Left cardiac atrium (tissue), 4 donors: Measurements from ENCODE around the gene APBB2. TPM values are rescaled to one million over a fixed set of nuclear protein-coding genes. Genes with fewer than 3 reads are reported as not detected.
"Not testable (repeated sequence)": the region's sequence is repeated elsewhere in the genome, so short reads cannot be mapped to it uniquely, and the experiment has no call there.

Source experiments
- ATAC-seq, 2 donors: fragments of 200-7000 bp; cut with Tn5 transposase; one replicate each; pipeline ENCODE4 v1.9.1; 2020; ENCODE audit warnings: mild to moderate bottlenecking in 2 of 2, moderate library complexity in 2 of 2
- DNase-seq: peaks from one replicate; pipeline ENCODE4 v3.0.0-alpha.2; 2020
- intact Hi-C, 2 donors: fragments of 100-400 bp; cut with DNase I; formaldehyde crosslinking; loops; one replicate each; pipeline versions ENCODE4 v1.14.1 to v1.15.1; 2022 to 2023
- total RNA-seq, 2 donors: library from RNA; stranded (reverse); fragmentation: NEBNext Ultra II Directional; extraction: Animal tissue kit (Norgen Biotek cat#: 25700); gene quantifications; one replicate each; pipeline ENCODE4 v1.2.1, GENCODE V29; 2021
- donor health status: DM: no; HTN: yes; CAD: no.
- donor health status: DM: no; HTN: yes; CAD: no; lungs with severe emphysema.
- donor health status: DM: yes; HTN: yes; CAD: no.
- donor health status: Dilated cardiomyopathy.

Gene APBB2
- total RNA-seq, 2 donors from 2014 or later, result 53.0 to 56.5 TPM

DNA sequence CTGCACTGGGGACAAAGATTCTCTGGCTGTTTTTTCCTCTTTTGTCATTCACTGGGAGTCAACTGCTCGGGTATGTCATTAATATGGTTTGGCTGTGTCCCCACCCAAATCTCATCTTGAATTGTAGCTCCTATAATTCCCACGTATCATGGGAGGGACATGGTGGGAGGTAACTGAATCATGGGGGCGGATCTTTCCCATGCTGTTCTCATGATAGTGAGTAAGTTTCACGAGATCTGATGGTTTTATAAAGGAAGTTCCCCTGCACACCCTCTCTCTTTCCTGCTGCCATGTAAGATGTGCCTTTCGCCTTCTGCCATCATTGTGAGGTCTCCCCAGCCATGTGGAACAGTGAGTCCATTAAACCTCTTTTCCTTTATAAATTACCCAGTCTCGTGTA lies 294.4 kb downstream of the APBB2 start:
- intact Hi-C loops, result loop anchor here in 1 of 2 donors (10.0 kb wide), 1 partner anchor 185 kb away; no protein-coding TSS in a partner anchor
- not testable (repeated sequence) for DNase-seq, ATAC-seq

DNA sequence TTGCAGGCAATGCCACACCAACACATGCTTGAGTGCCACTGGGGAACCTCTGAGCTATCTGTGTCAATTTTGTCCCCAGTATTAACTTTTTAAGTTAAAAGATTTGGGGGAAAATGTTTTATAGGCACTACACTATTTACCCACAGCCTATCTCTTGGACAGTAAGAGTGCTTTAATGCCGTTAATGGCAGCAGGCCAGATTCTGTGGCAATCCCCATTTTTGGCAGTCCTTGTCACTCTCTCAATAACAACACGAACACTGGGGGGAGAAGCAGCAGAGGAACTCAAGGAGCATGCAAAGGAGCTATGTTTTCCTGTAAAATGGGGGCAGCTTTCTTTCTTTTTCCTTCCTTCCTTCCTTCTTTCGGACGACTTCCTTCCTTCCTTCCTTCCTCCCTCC lies 296.0 kb downstream of the APBB2 start:
- intact Hi-C loops, result no loop called here
- ATAC-seq (peak; percentile 69 to 83), DNase-seq (peak; percentile 81)

DNA sequence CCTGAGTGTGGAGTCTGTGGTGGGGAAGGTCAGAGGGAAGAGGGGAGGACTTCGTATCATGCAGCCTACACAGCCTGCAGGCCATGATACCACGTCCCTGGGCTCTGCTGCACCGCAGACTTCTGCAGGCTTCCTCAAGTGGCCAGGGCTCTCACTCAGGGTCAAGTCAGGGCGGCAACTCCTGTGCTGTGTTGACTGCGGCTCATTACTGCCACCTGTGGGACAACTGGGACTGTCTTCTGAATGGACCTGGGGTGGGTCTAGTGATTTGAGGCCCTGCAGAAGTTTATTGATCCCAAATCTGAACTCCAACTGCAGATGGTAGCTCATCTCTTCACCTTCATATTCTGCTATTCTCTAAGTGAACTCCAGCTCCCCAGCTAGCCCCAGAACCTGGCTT lies 297.5 kb downstream of the APBB2 start:
- intact Hi-C loops, result no loop called here
- peak; percentile 60 to 68 for ATAC-seq
- peak; percentile 49 for DNase-seq

DNA sequence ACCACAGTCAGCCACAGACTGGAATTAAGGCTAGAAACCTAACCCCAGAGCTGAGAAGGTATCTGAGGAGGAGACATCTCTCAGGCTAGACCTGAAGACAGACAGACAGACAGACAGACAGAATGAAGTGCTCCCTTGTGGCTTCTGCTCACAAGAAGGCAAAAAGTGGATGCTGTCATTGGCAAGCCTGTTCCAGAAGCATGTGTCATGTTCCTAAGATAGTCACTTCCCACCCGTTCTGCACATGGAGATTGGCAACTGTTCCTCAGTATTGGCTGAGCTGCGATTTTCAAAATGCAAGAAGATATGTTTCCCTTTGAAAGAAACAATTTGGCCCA lies 298.2 kb downstream of the APBB2 start:
- ATAC-seq (peak; percentile 72 to 85), DNase-seq (peak; percentile 44)
- intact Hi-C loops, result no loop called here

DNA sequence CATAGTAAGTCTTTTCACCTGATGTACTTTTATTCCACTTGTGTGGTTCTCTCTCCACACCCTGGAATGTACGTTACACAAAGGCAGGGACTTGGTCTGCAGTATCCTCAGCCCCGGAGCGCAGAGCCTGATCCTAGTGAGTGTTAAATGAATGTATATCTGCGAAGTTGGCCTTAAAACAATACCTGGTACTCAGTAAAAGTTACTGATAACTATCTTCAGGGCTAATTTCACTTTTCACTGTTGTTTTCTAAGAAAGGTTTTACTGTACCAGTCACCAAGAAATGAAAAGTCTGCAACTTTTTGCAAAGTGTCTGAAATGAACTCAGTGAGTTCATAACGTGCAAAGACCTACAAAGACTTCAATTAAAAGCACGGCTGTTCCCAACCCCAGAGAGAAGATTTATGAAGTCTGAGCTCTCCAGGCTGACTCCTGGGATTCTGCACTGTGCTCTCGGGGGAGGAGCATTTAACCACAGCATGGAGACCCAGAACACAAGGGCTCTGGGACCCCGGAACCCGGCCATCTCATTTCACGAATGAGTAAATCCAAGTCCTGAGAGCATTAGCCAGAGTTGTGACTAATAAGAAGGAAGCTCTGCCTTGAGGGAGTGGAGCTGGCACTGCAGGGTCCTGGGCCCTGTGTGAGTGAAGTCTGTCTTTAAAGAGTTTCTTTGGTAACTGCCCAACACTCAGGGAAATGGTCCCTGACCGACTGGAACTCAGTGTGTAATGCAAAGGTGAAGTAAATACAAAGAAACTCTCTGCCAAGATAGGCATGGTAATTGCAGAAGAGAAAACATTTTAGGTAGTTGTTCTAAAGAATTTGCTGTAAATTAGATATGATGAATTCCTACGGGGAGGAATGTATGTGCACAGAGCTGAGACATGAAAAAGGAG lies 298.8 kb downstream of the APBB2 start:
- DNase-seq, result no peak
- ATAC-seq, result peak in 1 of 2 donors; percentile 6
- intact Hi-C loops, result no loop called here

DNA sequence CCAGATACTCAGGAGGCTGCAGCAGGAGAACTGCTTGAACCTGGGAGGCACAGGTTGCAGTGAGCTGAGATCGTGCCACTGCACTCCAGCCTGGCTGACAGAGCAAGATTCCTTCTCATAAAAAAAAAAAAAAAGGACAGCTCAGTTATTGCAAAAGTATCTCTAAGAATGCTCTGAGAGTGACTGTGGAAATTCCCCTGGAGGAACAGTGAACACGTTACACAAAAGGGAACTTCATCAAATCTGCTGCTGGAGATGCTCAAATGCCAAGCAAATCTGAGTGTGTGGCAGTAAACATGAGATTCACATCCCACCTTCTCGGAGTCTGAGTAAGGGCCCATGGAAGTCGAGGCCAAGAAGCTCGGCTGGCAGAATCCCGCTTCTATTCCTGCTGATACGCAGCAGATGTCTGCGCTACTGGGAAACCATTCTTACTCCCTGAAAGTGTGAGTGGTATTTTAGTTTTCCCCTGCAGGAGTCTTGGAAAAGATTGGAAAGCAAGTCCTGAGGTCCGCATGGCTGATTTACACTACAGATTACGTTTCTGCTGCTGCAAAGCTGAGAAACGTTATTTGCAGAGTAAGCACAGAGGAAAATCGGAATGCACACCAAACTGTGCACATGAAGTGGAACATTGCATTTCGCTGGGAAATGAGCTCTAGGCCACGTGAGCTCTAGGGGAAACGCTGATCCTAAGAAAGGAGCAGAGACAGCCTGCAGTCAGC lies 301.7 kb downstream of the APBB2 start:
- intact Hi-C loops, result no loop called here
- ATAC-seq, result no peak
- DNase-seq, result no peak

DNA sequence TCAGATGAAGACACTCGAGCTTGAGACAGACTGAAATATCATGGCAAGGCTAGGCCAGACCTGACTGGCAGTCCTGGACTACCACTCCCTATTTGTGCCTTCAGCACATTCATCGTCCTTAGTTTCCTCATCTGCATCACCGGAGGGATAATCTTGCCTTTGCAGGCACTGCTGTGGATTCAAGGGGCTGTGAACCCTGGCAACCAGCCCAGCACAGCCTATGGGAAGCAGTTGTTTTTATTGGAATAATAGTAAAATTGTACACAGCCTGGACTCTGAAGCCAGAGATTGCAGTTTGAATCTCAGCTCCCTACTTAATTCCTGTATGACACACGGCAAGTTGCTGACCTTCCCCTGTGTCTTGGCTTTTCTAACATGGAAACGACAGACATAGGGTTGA lies 303.6 kb downstream of the APBB2 start:
- DNase-seq, result peak; percentile 47
- intact Hi-C loops, result no loop called here
- ATAC-seq, result no peak

DNA sequence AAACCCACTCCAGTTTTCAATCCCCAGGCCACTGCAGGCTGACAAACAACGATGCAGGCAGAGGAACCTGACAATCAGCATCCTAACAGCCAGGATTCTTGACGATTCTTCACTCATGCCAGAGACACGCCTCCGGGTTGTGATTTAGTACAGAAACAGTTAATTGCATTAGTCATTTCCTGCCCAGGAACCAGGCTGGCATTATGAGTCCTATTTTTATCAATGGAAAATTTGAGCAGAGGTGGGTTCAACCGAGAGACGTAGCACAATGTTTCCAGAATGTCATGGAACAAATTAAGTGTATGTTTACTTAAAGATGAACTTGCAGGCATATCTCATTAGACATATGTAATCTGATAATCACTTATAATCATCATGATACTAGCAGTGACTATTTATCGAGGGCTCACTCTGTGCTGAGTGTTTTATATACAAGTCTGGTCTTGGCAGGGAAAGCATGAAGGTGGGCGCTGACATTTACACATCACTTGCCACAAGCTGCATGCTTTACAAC lies 304.9 kb downstream of the APBB2 start:
- intact Hi-C loops, result no loop called here
- DNase-seq, result peak; percentile 36
- ATAC-seq, result peak; percentile 18 to 46

DNA sequence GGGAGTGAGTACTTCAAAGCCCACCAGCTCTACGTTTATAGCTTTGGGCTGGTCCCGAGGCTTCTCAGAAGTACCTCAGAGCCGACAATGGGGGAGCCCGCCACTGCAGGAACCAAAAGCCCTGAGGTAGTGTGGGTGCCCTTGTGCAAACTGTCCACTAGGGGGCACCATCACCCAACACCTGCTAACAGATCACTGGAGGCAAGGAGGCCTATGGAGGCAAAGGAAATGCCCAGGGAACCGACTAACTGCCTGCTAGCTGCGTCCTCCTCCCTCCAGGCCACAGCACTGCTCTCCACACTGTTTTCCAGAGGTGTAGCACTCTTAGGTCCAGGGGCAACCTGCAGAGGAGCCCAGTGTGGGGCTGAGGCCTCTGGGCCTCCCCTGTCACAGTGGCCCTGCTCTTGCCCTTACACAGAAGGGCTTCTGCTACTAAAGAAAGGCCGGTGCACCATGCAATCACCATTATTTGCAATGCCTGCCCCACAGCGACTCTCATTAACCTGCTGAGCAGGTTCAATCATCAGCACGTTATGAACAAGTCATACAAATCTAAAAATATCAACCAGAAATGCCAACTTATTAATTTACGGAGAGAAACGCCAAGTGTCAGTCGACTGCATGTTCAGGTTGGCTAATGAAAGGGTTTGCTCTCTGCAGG lies 305.5 kb downstream of the APBB2 start:
- DNase-seq, result peak; percentile 60
- intact Hi-C loops, result no loop called here
- peak; percentile 82 to 86 for ATAC-seq

DNA sequence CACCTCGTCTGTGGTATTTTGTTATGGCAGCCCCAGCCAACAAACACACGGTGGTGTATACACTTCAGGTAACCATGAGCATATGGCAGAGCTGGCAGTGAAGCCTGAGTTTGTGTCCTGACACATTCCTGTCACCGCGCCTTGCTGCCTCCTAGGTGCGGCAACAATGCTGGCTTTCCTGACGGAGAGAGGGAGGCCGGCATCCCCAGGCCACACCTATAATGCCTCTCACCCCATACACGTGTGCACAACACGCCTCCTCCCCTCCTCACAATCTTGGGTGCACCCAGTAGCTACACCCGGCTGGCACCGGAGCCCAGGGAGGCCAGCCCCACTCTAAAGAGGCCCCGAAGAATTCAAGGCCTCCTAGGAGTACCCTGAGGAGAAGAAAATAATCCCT lies 306.0 kb downstream of the APBB2 start:
- DNase-seq (no peak), ATAC-seq (peak; percentile 5 to 19)
- intact Hi-C loops, result no loop called here

DNA sequence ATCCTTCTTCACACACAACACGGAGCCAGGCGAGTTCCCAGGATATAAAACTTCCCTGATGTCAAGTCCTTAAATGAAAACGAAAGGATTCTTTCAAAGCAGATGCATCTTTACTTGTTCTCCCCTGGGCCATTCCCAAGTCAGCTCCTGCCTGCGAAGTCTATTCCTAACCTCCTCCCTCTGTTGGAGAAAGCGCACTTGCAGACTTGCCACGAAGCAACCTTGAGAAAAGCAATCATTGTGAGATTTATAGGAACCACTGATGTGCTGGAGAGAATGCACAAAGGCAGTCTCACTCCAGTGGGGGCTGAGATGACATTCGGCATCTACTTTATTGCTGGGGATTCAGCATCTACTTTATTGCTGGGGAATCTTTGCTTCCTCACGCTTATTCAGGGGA lies 308.9 kb downstream of the APBB2 start:
- intact Hi-C loops, result no loop called here
- ATAC-seq (no peak), DNase-seq (no peak)

DNA sequence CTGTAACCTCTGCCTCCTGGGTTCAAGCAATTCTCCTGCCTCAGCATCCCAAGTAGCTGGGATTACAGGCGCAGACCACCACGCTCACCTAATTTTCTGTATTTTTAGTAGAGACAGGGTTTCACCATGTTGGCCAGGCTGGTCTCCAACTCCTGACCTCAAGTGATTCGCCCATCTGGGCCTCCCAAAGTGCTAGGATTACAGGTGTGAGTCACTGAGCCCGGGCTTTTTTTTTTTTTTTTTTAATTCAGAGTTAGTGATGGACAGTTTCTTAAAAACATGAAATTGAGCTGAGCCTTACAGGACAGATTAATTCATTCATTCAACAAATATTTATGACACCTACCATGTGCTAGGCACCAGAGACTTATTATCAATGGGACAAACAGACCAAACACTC lies 313.8 kb downstream of the APBB2 start:
- intact Hi-C loops, DNase-seq, ATAC-seq: not testable (repeated sequence)

DNA sequence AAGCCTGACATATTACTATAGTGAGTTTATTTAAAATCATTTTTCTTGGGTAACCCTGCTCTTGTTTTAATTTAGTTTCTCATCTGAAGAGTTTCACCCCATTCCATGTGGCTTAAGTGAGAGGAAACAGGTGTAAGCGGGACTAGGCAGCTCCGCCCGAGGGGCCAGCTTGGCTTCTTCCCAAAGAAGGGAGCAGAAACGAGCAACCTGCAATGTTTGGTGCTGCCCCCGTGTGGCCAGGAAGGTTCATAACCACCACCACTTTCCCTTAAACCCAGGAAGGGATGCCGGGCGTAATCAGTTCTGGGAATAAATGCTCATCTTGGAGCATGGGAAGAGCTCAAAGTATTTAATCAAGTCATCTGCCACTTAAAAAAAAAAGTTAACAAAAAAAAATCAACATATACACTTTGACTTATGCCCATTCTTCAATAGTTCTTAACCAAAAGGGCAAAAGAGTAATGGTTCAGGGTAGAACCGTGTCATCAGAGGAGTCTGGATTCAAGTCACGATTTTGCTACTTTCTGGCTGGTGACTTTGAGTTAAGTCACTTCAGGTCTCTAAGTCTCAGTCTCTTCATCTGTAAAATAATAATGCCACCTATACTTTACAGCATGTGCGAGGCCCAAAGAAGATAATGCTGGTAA lies 316.7 kb downstream of the APBB2 start:
- intact Hi-C loops, result loop anchor here (2.0 to 10.0 kb wide), 3 partner anchors 53 to 160 kb away; no protein-coding TSS in a partner anchor
- ATAC-seq (peak; percentile 64 to 67), DNase-seq (peak; percentile 81)

DNA sequence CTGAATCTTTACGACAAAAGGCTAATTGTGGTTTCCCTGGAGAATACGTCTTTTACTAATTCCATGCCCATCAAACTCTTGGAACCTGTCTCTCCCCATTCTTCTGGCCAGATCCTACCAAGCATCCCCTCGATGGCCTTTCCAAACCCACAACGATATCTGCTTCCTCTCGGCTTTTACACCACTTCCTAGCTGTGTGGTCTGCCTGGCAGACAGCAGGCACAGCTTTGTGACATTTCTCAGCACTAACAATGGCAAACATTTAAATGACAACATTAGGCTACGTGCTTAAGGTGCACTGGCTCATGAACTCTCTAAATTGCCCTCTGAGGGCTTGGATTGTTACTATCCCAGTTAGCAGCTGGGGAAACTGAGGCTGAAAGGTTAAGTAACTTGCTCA lies 323.6 kb downstream of the APBB2 start:
- DNase-seq, result no peak
- intact Hi-C loops, result loop anchor here in 1 of 2 donors (10.0 kb wide), 1 partner anchor 46 kb away; no protein-coding TSS in a partner anchor
- no peak for ATAC-seq

DNA sequence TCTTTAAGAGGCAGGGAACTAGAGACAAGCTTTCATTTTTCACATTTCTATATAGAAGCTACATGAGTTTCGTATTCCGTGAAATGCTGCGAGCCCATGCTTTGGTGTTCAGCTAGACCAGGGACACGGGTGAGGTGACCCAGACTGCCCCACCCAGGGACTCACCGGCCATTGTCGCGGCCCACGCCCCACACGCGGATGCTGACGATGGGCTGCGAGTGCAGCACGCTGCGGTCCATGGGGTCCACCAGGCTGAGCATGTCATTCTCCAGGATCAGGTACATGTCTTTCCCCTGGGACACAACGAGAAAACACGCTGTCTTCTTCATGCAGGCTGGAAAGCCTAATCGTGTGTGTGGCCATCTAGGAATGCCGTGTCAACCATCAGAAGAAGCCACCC lies 324.1 kb downstream of the APBB2 start:
- intact Hi-C loops, result loop anchor here in 1 of 2 donors (10.0 kb wide), 1 partner anchor 45 kb away; no protein-coding TSS in a partner anchor
- ATAC-seq, result no peak
- DNase-seq, result no peak

DNA sequence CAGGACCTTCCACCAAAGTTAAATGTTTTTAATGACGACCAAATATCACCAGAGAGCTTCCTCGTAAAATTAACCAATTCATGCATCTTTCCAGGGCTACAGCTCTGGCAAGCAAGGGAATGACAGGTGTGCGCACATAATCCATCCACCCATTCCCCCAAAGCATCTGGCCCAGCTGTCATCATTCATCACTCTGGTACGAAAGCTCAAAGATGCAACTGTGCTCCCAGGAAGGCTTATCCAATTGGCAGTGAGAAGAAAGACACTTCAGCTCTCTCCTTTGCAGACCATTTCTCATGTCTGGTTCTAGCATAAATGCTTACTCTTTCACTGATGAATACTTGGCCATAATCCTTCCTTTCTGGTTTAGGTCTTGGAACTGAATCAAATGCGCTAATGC lies 325.4 kb downstream of the APBB2 start:
- intact Hi-C loops, result no loop called here
- DNase-seq (no peak), ATAC-seq (no peak)

DNA sequence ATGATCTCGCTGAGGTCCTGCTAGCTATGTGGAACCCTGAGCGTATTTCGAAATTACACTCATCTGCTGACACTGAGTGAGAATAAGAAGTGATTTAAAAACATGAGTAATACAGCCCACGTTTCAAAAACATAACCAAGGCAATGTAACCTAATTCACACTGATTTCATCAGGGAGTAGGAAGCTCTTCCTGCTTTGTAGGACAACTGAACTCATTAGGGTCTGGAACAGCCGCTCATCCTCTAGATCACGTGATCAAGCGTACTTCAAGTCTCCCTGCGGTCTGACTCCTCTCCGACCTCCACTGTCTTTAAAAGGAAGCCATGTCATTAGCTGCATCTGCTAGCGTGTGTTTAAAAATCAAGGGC lies 326.6 kb downstream of the APBB2 start:
- DNase-seq (no peak), ATAC-seq (peak; percentile 22 to 41)
- intact Hi-C loops, result no loop called here

DNA sequence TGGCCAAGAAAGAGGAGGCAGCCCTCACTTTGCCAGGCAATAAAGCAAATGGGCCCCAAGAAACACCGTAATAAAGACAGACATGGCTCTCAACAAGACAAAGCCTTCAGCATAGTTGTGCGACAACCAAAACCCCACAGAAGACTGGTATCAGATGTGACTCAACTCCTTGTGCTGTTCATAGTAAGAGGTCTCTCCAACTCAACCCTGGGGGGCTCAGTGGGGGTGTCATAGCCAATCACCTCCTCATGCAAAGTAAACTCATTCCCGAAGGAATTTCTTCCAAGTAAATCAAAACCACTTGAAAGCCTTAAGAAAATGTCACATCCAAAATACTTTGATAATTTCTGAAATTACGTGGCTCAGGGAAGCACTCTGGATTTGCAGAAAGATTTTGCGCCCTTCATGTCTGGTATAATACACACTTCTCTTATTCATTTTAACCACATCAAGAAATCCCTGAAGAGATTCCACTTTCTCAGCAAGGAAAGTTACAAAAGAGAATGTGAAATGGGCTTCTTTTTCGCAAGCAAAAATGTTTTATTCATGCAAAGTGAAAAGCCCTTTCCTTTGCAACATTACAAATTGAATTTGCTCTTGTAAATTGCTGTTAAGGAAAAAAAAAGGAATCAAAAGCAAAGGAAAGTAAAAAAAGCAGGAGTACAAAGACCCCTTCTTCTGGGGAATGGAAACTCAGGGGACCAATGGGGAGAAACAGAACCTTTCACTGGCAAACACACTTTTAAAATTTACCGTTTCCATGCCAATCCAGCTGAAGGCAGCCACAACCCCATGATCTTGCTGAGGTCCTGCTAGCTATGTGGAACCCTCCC lies 327.2 kb downstream of the APBB2 start:
- ATAC-seq, result no peak
- DNase-seq, result no peak
- intact Hi-C loops, result no loop called here
